Tibial artery (tissue), 4 donors: ENCODE results near the gene UFL1.
A peak's percentile ranks its signal among the peaks of the same experiment; 100 is the strongest.
"Not testable (repeated sequence)": the region's sequence is repeated elsewhere in the genome, so short reads cannot be mapped to it uniquely, and the experiment has no call there.

Experiments
- DNase-seq, 2 donors: peaks; one replicate each; pipeline ENCODE4 v3.0.0-alpha.2; 2019
- H3K27ac ChIP-seq, 2 donors: fragments of 200-600 bp; sonication (generic) in 1 of 2; 1 replicate in 1 of 2; 2 replicates in 1 of 2; pipeline ENCODE4 v1.5.1; 2018 to 2019; ENCODE audit warnings: mild to moderate bottlenecking in 1 of 2
- H3K27me3 ChIP-seq, 2 donors: fragments of 200-600 bp; sonication (generic) in 1 of 2; one replicate each; pipeline versions ENCODE4 v1.5.1 to v1.6.0; 2016 to 2019
- H3K36me3 ChIP-seq, 3 donors: fragments of 200-600 bp; sonication (generic) in 2 of 3; one replicate each; pipeline ENCODE4 v1.5.1; 2016 to 2019; ENCODE audit warnings: mild to moderate bottlenecking in 2 of 3
- H3K4me1 ChIP-seq, 4 donors: fragments of 200-600 bp; sonication (generic) in 2 of 4; 1 replicate in 3 of 4; 2 replicates in 1 of 4; pipeline ENCODE4 v1.5.1; 2016 to 2019
- H3K4me3 ChIP-seq, 2 donors: fragments of 200-600 bp; sonication (generic) in 1 of 2; 1 replicate in 1 of 2; 2 replicates in 1 of 2; pipeline ENCODE4 v1.5.1; 2018 to 2019; ENCODE audit warnings: mild to moderate bottlenecking in 2 of 2
- H3K9me3 ChIP-seq, 3 donors: fragments of 200-600 bp; sonication (generic) in 1 of 3; one replicate each; pipeline ENCODE4 v1.5.1; 2016 to 2019
- CTCF ChIP-seq, 2 experiments: fragments of 200-600 bp in 1 of 2; fragments of 450-650 bp in 1 of 2; IDR thresholded peaks; one replicate each; pipeline ENCODE4 v1.5.1; 2017 to 2019; ENCODE audit warnings: antibody characterized with exemption in 2 of 2, mild to moderate bottlenecking in 1 of 2, moderate library complexity in 1 of 2
- intact Hi-C: fragments of 100-400 bp; cut with DNase I; formaldehyde crosslinking; loops from one replicate; pipeline ENCODE4 v1.15.0; 2023; ENCODE audit warnings: low total_unique reads

Gene UFL1

DNA sequence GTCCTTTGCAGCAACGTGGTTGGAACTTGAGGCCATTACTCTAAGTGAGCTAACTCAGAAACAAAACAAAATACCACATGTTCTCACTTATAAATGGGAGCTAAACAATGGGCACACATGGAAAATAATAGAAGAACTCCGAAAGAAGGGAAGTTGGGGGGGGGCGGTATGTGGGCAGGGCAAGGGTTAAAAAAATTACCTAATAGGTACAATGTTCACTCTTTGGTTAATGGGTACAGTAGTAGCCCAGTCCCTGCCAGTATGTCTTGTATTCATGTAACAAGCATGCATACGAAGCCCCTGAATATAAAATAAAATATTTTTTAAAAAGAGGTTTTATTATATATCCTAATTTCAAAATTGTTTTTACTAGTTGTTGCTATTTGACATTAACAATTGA, 26.0 kb downstream of the UFL1 start:
- intact Hi-C loops = loop anchor here (10.0 kb wide), 1 partner anchor 217 kb away; no protein-coding TSS in a partner anchor
- H3K36me3 ChIP-seq = peaks cover 64 to 69% (median 64%) of the 10 kb centered on the region in 3 donors
- no peak for TF ChIP-seq CTCF (IDR thresholded peaks at IDR 0.05)
- H3K27me3 ChIP-seq = no peaks in the 10 kb centered on the region
- DNase-seq = no peak
- no peaks in the 10 kb centered on the region for H3K9me3 ChIP-seq
- peaks cover 0 to 7% (median 0%) of the 10 kb centered on the region in 4 donors for H3K4me1 ChIP-seq
- H3K27ac ChIP-seq = no peak overlapping the region
- H3K4me3 ChIP-seq = no peak overlapping the region

DNA sequence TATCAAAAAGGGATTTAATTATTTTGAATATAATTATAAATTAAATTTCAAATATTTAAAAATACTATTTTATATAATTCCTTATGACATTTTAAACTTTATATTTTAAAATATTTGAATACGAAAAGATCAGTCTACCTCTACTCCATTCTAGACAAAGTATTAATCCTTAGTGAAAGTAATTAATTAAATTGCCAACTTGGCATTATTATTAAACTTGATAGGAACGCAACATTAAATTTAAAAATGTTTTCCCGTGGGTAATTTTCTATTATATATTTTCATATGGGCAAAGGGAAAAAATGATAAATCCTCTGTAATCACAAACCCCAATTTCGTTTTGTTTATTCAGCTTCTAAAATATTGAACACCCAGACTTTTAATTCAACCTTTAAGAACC, 33.0 kb downstream of the UFL1 start:
- Histone ChIP-seq H3K4me3 (no peak overlapping the region), H3K36me3 (peaks cover 50 to 66% (median 59%) of the 10 kb centered on the region in 3 donors), H3K4me1 (peaks cover 0 to 8% (median 0%) of the 10 kb centered on the region in 4 donors), H3K9me3 (no peaks in the 10 kb centered on the region), H3K27ac (no peak overlapping the region), H3K27me3 (no peaks in the 10 kb centered on the region)
- DNase-seq = no peak
- intact Hi-C loops = no loop called here
- no peak for TF ChIP-seq CTCF (IDR thresholded peaks at IDR 0.05)

GRCh38 chr6:96559740-96560139, 38.1 kb downstream of the UFL1 start:
- H3K9me3 ChIP-seq, H3K4me3 ChIP-seq, intact Hi-C loops, H3K27me3 ChIP-seq, DNase-seq: not testable (repeated sequence)
- Histone ChIP-seq H3K36me3 (peaks cover 1 to 14% (median 13%) of the 10 kb centered on the region in 3 donors), H3K4me1 (peaks cover 0 to 13% (median 0%) of the 10 kb centered on the region in 4 donors), H3K27ac (peak overlapping the region in 1 of 2 donors; percentile 20)

DNA sequence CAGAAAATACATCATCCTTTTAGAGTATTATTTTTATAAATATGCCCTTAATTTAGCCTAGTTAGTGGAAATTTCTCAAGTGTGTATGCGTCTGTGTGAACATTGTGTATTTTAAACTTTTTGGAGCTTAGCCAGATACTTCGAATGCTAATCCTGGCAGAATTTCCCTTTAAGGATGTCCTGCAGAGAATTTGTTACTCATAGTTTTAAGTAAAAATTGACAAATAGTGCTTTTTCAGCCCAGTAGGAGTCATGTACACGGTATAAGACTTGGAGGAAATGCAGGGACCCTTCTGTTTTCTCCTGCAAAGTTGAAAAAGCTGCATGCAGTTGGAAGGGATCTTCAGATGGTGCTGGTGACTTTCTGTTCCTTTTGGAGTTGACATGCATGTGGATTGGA, 41.3 kb downstream of the UFL1 start, which contains the start of gene FHL5:
Gene FHL5, plus strand, starts transcription at position 243 of the 400 bp plus-strand sequence. CDS start 40,486 bp downstream, outside the sequence.
- peak within 1 kb of the TSS; percentile 76 to 77 for H3K27ac ChIP-seq
- H3K27me3 ChIP-seq = no peaks in the 10 kb centered on the region
- peak within 1 kb of the TSS; percentile 61 to 63 for H3K4me3 ChIP-seq
- H3K36me3 ChIP-seq = no peaks in the 10 kb centered on the region
- H3K4me1 ChIP-seq = peaks cover 0 to 13% (median 0%) of the 10 kb centered on the region in 4 donors
- no peak for TF ChIP-seq CTCF (IDR thresholded peaks at IDR 0.05)
- intact Hi-C loops = no loop called here
- no peaks in the 10 kb centered on the region for H3K9me3 ChIP-seq
- DNase-seq = no peak

GRCh38 chr6:96563853-96564252, 42.2 kb downstream of the UFL1 start:
- Histone ChIP-seq H3K9me3 (no peaks in the 10 kb centered on the region), H3K4me3 (peak overlapping the region; percentile 61 to 63), H3K27me3 (no peaks in the 10 kb centered on the region), H3K27ac (peak overlapping the region; percentile 76 to 77), H3K4me1 (peaks cover 0 to 5% (median 0%) of the 10 kb centered on the region in 4 donors), H3K36me3 (no peaks in the 10 kb centered on the region)
- TF ChIP-seq CTCF (IDR thresholded peaks at IDR 0.05) = no peak
- intact Hi-C loops = no loop called here
- DNase-seq = no peak

DNA sequence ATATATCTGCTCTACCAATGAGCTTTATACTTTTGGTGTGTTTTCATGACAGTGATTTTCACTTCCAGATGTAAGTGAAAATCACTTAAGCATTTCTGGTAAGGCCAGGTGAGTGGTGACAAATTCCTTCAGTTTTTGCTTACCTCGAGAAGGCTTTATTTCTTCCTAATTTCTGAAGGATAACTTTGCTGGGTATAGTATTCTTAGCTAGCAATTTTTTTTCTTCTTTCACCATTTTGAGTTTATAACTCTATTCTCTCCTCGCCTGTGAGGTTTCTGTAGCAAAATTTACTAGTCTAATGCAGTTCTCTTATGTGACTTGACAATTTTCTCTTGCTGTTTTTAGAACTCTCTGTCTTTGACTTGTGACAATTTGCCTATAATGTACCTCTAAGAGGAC, 48.4 kb downstream of the UFL1 start:
- H3K9me3 ChIP-seq = peaks cover 0 to 21% (median 17%) of the 10 kb centered on the region in 3 donors
- peaks cover 0 to 12% (median 7%) of the 10 kb centered on the region in 3 donors for H3K36me3 ChIP-seq
- H3K4me1 ChIP-seq = peaks cover 0 to 43% (median 6%) of the 10 kb centered on the region in 4 donors
- TF ChIP-seq CTCF (IDR thresholded peaks at IDR 0.05) = no peak
- peak overlapping the region; percentile 76 to 77 for H3K27ac ChIP-seq
- H3K4me3 ChIP-seq = no peak overlapping the region
- intact Hi-C loops = no loop called here
- H3K27me3 ChIP-seq = no peaks in the 10 kb centered on the region
- no peak for DNase-seq
